GM23338 (cell line): ENCODE measurements around the gene DAND5. TPM values are rescaled to one million over a fixed set of nuclear protein-coding genes. Genes with fewer than 3 reads are reported as not detected.

Source experiments
- ATAC-seq: fragments of 200-7000 bp; cut with Tn5 transposase; 3 replicates; pipeline ENCODE4 v1.9.1; 2020
- DNase-seq: peaks from one replicate; pipeline ENCODE4 v3.0.0-alpha.2; 2015; ENCODE audit warnings: low spot score
- H2AFZ ChIP-seq: fragments of 200-600 bp; sonication (generic); 2 replicates; pipeline ENCODE4 v1.8.0; 2016; ENCODE audit warnings: antibody characterized with exemption, mild to moderate bottlenecking, moderate library complexity
- H3F3A ChIP-seq: fragments of 200-600 bp; sonication (generic); replicated peaks from 2 replicates; pipeline ENCODE4 v1.8.0; 2017; ENCODE audit warnings: antibody characterized with exemption, mixed run types, low read depth
- H3K27ac ChIP-seq: fragments of 200-600 bp; sonication (generic); 2 replicates; pipeline ENCODE4 v1.6.1; 2016; ENCODE audit warnings: low read depth
- H3K27me3 ChIP-seq: fragments of 200-600 bp; sonication (generic); 2 replicates; pipeline ENCODE4 v1.8.0; 2016; ENCODE audit warnings: mild to moderate bottlenecking, mixed run types, moderate library complexity; ENCODE audit not compliant: insufficient read depth
- H3K36me3 ChIP-seq: fragments of 200-600 bp; sonication (generic); 2 replicates; pipeline ENCODE4 v1.8.0; 2016; ENCODE audit warnings: mild to moderate bottlenecking; ENCODE audit not compliant: insufficient read depth
- H3K4me1 ChIP-seq: fragments of 200-600 bp; sonication (generic); 2 replicates; pipeline ENCODE4 v1.8.0; 2016; ENCODE audit warnings: mild to moderate bottlenecking, moderate library complexity; ENCODE audit not compliant: insufficient read depth
- H3K4me2 ChIP-seq: fragments of 200-600 bp; sonication (generic); 2 replicates; pipeline ENCODE4 v1.7.1; 2017; ENCODE audit warnings: mixed run types
- H3K4me3 ChIP-seq: fragments of 200-600 bp; sonication (generic); 2 replicates; pipeline ENCODE4 v1.6.1; 2016; ENCODE audit warnings: mixed run types
- H3K79me2 ChIP-seq: fragments of 200-600 bp; sonication (generic); replicated peaks from 2 replicates; pipeline ENCODE4 v1.8.0; 2017; ENCODE audit warnings: mild to moderate bottlenecking; ENCODE audit not compliant: insufficient read depth
- H3K9me2 ChIP-seq: fragments of 200-600 bp; sonication (generic); 2 replicates; pipeline ENCODE4 v1.8.0; 2017; ENCODE audit not compliant: insufficient read depth
- H4K20me1 ChIP-seq: fragments of 200-600 bp; sonication (generic); replicated peaks from 2 replicates; pipeline ENCODE4 v1.8.0; 2017; ENCODE audit warnings: mild to moderate bottlenecking; ENCODE audit not compliant: insufficient read depth
- H3K27ac Mint-ChIP-seq: 2 replicates; pipeline ENCODE4 v1.8.0; 2020; ENCODE audit warnings: inconsistent platforms, mild to moderate bottlenecking, moderate library complexity, mixed read lengths
- H3K27me3 Mint-ChIP-seq: 3 replicates; pipeline ENCODE4 v1.8.0; 2022; ENCODE audit warnings: low read depth, mild to moderate bottlenecking, moderate library complexity, mixed read lengths, inconsistent platforms; ENCODE audit not compliant: insufficient read depth, poor library complexity
- H3K36me3 Mint-ChIP-seq: 3 replicates; pipeline ENCODE4 v1.8.0; 2021; ENCODE audit warnings: low read depth, mild to moderate bottlenecking, inconsistent platforms, moderate library complexity, mixed read lengths
- H3K4me1 Mint-ChIP-seq: 3 replicates; pipeline ENCODE4 v1.8.0; 2020; ENCODE audit warnings: mild to moderate bottlenecking, inconsistent platforms, mixed read lengths
- H3K4me3 Mint-ChIP-seq: 3 replicates; pipeline ENCODE4 v1.8.0; 2021; ENCODE audit warnings: moderate library complexity, mild to moderate bottlenecking, inconsistent platforms, mixed read lengths
- H3K9me3 Mint-ChIP-seq: 3 replicates; pipeline ENCODE4 v1.8.0; 2020; ENCODE audit warnings: moderate library complexity, mild to moderate bottlenecking, inconsistent platforms, mixed read lengths
- CREB1 ChIP-seq: fragments of 250-450 bp; sonication (Bioruptor Pico); IDR thresholded peaks from 2 replicates; pipeline ENCODE4 v1.5.0; 2020; ENCODE audit warnings: low read depth, mild to moderate bottlenecking, moderate library complexity
- ETS1 ChIP-seq: IDR thresholded peaks from 2 replicates; pipeline ENCODE4 v1.6.1; 2016; ENCODE audit warnings: antibody characterized with exemption
- EZH2 ChIP-seq: fragments of 200-600 bp; sonication (generic); IDR thresholded peaks from one replicate; pipeline ENCODE4 v1.8.0; 2017; ENCODE audit warnings: antibody characterized with exemption, mild to moderate bottlenecking, low read depth; ENCODE audit not compliant: unreplicated experiment
- EZH2phosphoT487 ChIP-seq: fragments of 200-600 bp; sonication (generic); IDR thresholded peaks from one replicate; pipeline ENCODE4 v1.8.1; 2018; ENCODE audit warnings: antibody characterized with exemption; ENCODE audit not compliant: unreplicated experiment
- NANOG ChIP-seq: IDR thresholded peaks from 2 replicates; pipeline ENCODE4 v1.6.1; 2016; ENCODE audit warnings: antibody characterized with exemption, borderline replicate concordance
- POLR2AphosphoS5 ChIP-seq: IDR thresholded peaks from 2 replicates; pipeline ENCODE4 v1.6.1; 2016; ENCODE audit warnings: antibody characterized with exemption, low read depth
- STAT1 ChIP-seq: IDR thresholded peaks from one replicate; pipeline ENCODE4 v1.6.1; 2016; ENCODE audit warnings: antibody characterized with exemption; ENCODE audit not compliant: unreplicated experiment
- ZNF114 ChIP-seq: fragments of 250-450 bp; sonication (Bioruptor Pico); IDR thresholded peaks from 2 replicates; pipeline ENCODE4 v1.5.0; 2020; ENCODE audit warnings: mild to moderate bottlenecking, moderate library complexity
- ZNF331 ChIP-seq: fragments of 250-450 bp; sonication (Bioruptor Pico); IDR thresholded peaks from 2 replicates; pipeline ENCODE4 v1.5.0; 2020; ENCODE audit warnings: low read depth, mild to moderate bottlenecking, moderate library complexity
- polyA plus RNA-seq: library from polyadenylated mRNA; unstranded; fragments of >200 nt; fragmentation: Nextera tagmentation; extraction: Ambion mirVana; gene quantifications from 2 replicates; pipeline ENCODE4 v1.2.1, GENCODE V29; 2016
- total RNA-seq: library from RNA; depleted of rRNA; stranded (reverse); fragments of >200 nt; shearing (Covaris generic); gene quantifications from 2 replicates; pipeline ENCODE4 v1.2.3, GENCODE V29; 2014
- TF ChIP-seq, protein P1 (sequence below), 2 experiments: fragments of 200-600 bp in 1 of 2; sonication (generic) in 1 of 2; conservative IDR thresholded peaks; 2 replicates each; pipeline versions ENCODE4 v1.5.1 to v1.6.1; 2016 to 2017; ENCODE audit warnings: antibody characterized with exemption in 2 of 2, low read depth in 2 of 2, mild to moderate bottlenecking in 2 of 2, moderate library complexity in 1 of 2
- TF ChIP-seq, protein P2 (sequence below): IDR thresholded peaks from one replicate; pipeline ENCODE4 v1.6.1; 2018; ENCODE audit warnings: antibody characterized with exemption; ENCODE audit not compliant: unreplicated experiment

Gene DAND5
- total and polyA plus RNA-seq, 2 experiments from 2014 or later = 0.18 to 0.28 TPM

- TF ChIP-seq, protein P1, sequence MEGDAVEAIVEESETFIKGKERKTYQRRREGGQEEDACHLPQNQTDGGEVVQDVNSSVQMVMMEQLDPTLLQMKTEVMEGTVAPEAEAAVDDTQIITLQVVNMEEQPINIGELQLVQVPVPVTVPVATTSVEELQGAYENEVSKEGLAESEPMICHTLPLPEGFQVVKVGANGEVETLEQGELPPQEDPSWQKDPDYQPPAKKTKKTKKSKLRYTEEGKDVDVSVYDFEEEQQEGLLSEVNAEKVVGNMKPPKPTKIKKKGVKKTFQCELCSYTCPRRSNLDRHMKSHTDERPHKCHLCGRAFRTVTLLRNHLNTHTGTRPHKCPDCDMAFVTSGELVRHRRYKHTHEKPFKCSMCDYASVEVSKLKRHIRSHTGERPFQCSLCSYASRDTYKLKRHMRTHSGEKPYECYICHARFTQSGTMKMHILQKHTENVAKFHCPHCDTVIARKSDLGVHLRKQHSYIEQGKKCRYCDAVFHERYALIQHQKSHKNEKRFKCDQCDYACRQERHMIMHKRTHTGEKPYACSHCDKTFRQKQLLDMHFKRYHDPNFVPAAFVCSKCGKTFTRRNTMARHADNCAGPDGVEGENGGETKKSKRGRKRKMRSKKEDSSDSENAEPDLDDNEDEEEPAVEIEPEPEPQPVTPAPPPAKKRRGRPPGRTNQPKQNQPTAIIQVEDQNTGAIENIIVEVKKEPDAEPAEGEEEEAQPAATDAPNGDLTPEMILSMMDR (conservative IDR thresholded peaks at IDR 0.05; ENCODE audit: low read depth in 2 of 2) = no peak
- TF ChIP-seq ZNF114 (CRISPR knock-in tag) (no peak), NANOG (no peak), EZH2 (no peak), ZNF331 (no peak), STAT1 (no peak), CREB1 (CRISPR knock-in tag) (no peak), EZH2phosphoT487 (no peak), ETS1 (no peak)
- TF ChIP-seq, protein P2, sequence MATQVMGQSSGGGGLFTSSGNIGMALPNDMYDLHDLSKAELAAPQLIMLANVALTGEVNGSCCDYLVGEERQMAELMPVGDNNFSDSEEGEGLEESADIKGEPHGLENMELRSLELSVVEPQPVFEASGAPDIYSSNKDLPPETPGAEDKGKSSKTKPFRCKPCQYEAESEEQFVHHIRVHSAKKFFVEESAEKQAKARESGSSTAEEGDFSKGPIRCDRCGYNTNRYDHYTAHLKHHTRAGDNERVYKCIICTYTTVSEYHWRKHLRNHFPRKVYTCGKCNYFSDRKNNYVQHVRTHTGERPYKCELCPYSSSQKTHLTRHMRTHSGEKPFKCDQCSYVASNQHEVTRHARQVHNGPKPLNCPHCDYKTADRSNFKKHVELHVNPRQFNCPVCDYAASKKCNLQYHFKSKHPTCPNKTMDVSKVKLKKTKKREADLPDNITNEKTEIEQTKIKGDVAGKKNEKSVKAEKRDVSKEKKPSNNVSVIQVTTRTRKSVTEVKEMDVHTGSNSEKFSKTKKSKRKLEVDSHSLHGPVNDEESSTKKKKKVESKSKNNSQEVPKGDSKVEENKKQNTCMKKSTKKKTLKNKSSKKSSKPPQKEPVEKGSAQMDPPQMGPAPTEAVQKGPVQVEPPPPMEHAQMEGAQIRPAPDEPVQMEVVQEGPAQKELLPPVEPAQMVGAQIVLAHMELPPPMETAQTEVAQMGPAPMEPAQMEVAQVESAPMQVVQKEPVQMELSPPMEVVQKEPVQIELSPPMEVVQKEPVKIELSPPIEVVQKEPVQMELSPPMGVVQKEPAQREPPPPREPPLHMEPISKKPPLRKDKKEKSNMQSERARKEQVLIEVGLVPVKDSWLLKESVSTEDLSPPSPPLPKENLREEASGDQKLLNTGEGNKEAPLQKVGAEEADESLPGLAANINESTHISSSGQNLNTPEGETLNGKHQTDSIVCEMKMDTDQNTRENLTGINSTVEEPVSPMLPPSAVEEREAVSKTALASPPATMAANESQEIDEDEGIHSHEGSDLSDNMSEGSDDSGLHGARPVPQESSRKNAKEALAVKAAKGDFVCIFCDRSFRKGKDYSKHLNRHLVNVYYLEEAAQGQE = no peak
These were observed 24.2 kb downstream of the DAND5 start (continued) for GRCh38 chr19:12993562-12993961.

DNA sequence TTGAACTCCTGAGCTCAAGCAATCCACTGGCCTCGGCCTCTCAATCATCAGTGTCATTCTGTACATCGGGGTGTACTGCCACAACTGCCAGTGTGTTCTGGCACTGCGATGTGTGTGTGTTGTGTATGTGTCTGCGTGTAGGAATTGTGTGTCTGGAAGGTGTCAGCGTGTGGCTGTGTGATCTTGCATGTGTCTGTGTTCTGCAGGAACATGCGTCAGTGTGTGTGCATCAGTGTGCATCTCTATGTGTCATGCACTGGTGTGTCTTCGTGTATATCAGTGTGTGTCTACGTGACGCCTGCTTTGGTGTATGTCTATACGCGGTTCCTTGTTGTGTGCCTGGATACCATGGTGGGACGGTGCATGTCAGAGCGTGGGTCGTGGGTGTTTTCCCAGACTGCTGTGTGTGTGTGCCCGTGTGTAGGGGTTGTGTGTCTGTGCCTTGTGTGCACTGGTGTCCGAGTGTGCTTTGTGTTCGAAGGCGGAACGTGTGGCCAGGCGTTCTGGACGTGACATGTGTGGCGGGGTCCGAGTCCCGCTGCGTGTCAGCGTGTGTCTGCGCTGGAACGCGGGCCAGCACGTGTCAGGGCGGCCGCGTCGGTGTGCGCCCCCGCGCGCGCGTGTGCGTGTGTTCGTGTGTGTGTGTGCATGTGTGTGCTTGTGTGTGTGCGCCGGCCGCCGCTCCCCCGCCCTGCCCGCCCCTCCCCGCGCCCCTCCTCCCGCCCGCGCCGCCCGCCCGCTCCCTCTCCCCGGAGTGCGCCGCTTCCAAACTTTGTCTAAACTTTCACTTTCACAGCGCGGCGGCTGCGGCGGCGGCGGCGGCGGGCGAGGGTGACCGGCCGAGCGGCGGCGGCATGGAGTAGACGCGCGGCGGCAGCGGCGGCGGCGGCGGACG lies 25.6 kb downstream of the DAND5 start, which contains the start of gene NFIX:
Gene NFIX (plus strand): TSS at position 775 of the 895 bp plus-strand sequence. CDS start 363 bp downstream, outside the sequence.
- ATAC-seq = no peak; the same call in 2 of the 3 replicates
- Mint-ChIP-seq H3K4me1 (peaks cover 7% of the 10 kb centered on the region), H3K9me3 (peaks cover 5% of the 10 kb centered on the region; the same call in 1 of the 3 replicates), H3K4me3 (peak within 1 kb of the TSS; percentile 68), H3K27me3 (peaks cover 88% of the 10 kb centered on the region), H3K36me3 (peaks cover 4% of the 10 kb centered on the region; the same call in 2 of the 3 replicates), H3K27ac (no peak within 1 kb of the TSS)
- no peaks in the 10 kb centered on the region for H3K36me3 ChIP-seq
- no peaks in the 10 kb centered on the region for H3K79me2 ChIP-seq
- H3F3A ChIP-seq = peaks cover 8% of the 10 kb centered on the region; the same call in 1 of the 2 replicates
- TF ChIP-seq EZH2 = peak; percentile 95
- no peak for TF ChIP-seq POLR2AphosphoS5
- H3K27me3 ChIP-seq = peaks cover 89% of the 10 kb centered on the region
- H3K4me3 ChIP-seq = peak within 1 kb of the TSS; percentile 49
- no peaks in the 10 kb centered on the region; the same call in 1 of the 2 replicates for H3K4me1 ChIP-seq
- H3K4me2 ChIP-seq = peak within 1 kb of the TSS; percentile 81
- no peak within 1 kb of the TSS for H3K27ac ChIP-seq
- H3K9me2 ChIP-seq = no peaks in the 10 kb centered on the region
- peak within 1 kb of the TSS; percentile 92 for H2AFZ ChIP-seq
- peak; percentile 60 for DNase-seq
- no peaks in the 10 kb centered on the region; the same call in 1 of the 2 replicates for H4K20me1 ChIP-seq
